ENCODE results near the gene PTCD1. TPM values are rescaled to one million over a fixed set of nuclear protein-coding genes. Genes with fewer than 3 reads are reported as not detected.

Gene PTCD1
- polyA plus RNA-seq, 1 donor (not counting 4 experiments of a cell fraction or from before 2014, with no cell fraction given), result 2.8 TPM

GRCh38 chr7:99379043-99379577 is 59.5 kb downstream of the PTCD1 start:
- no peaks in the 10 kb centered on the region for H3K9me3 ChIP-seq (ENCODE audit: control insufficient read depth, low read depth, low read length)
- H4K20me1 ChIP-seq (ENCODE audit: control insufficient read depth, extremely low read depth, insufficient read depth, low read length), result peaks cover 33% of the 10 kb centered on the region
- H3K27ac ChIP-seq (ENCODE audit: control insufficient read depth, insufficient read depth, low read length), result peak overlapping the region; percentile 88
- peak; percentile 63 for DNase-seq (ENCODE audit: low read depth, low spot score)
- peaks cover 44% of the 10 kb centered on the region for H3K4me1 ChIP-seq (ENCODE audit: control insufficient read depth, extremely low read depth, insufficient read depth, low read length)
- FAIRE-seq, result peak; percentile 93
- peaks cover 51% of the 10 kb centered on the region for H3K79me2 ChIP-seq (ENCODE audit: control insufficient read depth, insufficient read depth, low read length)
- H3K9me1 ChIP-seq (ENCODE audit: control insufficient read depth, extremely low read depth, insufficient read depth, low read length), result peaks cover 6% of the 10 kb centered on the region
- H2AFZ ChIP-seq (ENCODE audit: control insufficient read depth, low read length), result no peak overlapping the region
- peak overlapping the region; percentile 73 for H3K9ac ChIP-seq (ENCODE audit: control insufficient read depth, extremely low read depth, insufficient read depth, low read length)
- no peak overlapping the region for H3K4me3 ChIP-seq (ENCODE audit: control insufficient read depth in 2 of 3, extremely low read depth in 1 of 3, insufficient read depth in 2 of 3, low read depth in 1 of 3, low read length in 3 of 3)
- dilution Hi-C loops (cut with MboI; ENCODE audit: extremely low pct_ligation_motif_present, low sequenced_read_pairs), result no loop called here
- peak overlapping the region; percentile 49 for H3K4me2 ChIP-seq (ENCODE audit: control insufficient read depth, extremely low read depth, insufficient read depth, low read depth, low read length)
- H3K36me3 ChIP-seq (ENCODE audit: control insufficient read depth in 2 of 2, extremely low read depth in 1 of 2, insufficient read depth in 2 of 2, low read length in 2 of 2), result peaks cover 24 to 34% of the 10 kb centered on the region in 2 experiments
- TF ChIP-seq CTCF (optimal IDR thresholded peaks at IDR 0.05 in 1 of 3, IDR thresholded peaks at IDR 0.05 in 1 of 3, conservative IDR thresholded peaks at IDR 0.05 in 1 of 3; ENCODE audit: extremely low read depth in 1 of 3, insufficient read depth in 2 of 3, low read length in 3 of 3) (no peak), EZH2 (IDR thresholded peaks at IDR 0.05; ENCODE audit: low read length) (no peak)
- no peaks in the 10 kb centered on the region for H3K27me3 ChIP-seq (ENCODE audit: control insufficient read depth, extremely low read depth, insufficient read depth, low read length)

GRCh38 chr7:99375070-99375807 is 63.4 kb downstream of the PTCD1 start:
- TF ChIP-seq EZH2 (IDR thresholded peaks at IDR 0.05; ENCODE audit: low read length) (no peak), CTCF (optimal IDR thresholded peaks at IDR 0.05 in 1 of 3, IDR thresholded peaks at IDR 0.05 in 1 of 3, conservative IDR thresholded peaks at IDR 0.05 in 1 of 3; ENCODE audit: extremely low read depth in 1 of 3, insufficient read depth in 2 of 3, low read length in 3 of 3) (no peak)
- Histone ChIP-seq H3K27me3 (ENCODE audit: control insufficient read depth, extremely low read depth, insufficient read depth, low read length) (no peaks in the 10 kb centered on the region), H3K9ac (ENCODE audit: control insufficient read depth, extremely low read depth, insufficient read depth, low read length) (peak overlapping the region; percentile 61), H3K36me3 (ENCODE audit: control insufficient read depth in 2 of 2, extremely low read depth in 1 of 2, insufficient read depth in 2 of 2, low read length in 2 of 2) (peaks cover 9 to 12% of the 10 kb centered on the region in 2 experiments), H3K79me2 (ENCODE audit: control insufficient read depth, insufficient read depth, low read length) (peaks cover 14% of the 10 kb centered on the region), H3K9me3 (ENCODE audit: control insufficient read depth, low read depth, low read length) (no peaks in the 10 kb centered on the region), H3K9me1 (ENCODE audit: control insufficient read depth, extremely low read depth, insufficient read depth, low read length) (no peaks in the 10 kb centered on the region), H4K20me1 (ENCODE audit: control insufficient read depth, extremely low read depth, insufficient read depth, low read length) (peaks cover 14% of the 10 kb centered on the region), H2AFZ (ENCODE audit: control insufficient read depth, low read length) (no peak overlapping the region), H3K4me3 (ENCODE audit: control insufficient read depth in 2 of 3, extremely low read depth in 1 of 3, insufficient read depth in 2 of 3, low read depth in 1 of 3, low read length in 3 of 3) (peak overlapping the region; percentile 48 to 91 (median 83)), H3K27ac (ENCODE audit: control insufficient read depth, insufficient read depth, low read length) (peak overlapping the region; percentile 36), H3K4me2 (ENCODE audit: control insufficient read depth, extremely low read depth, insufficient read depth, low read depth, low read length) (peak overlapping the region; percentile 8), H3K4me1 (ENCODE audit: control insufficient read depth, extremely low read depth, insufficient read depth, low read length) (peaks cover 46% of the 10 kb centered on the region)
- DNase-seq (ENCODE audit: low read depth, low spot score), result no peak
- dilution Hi-C loops (cut with MboI; ENCODE audit: extremely low pct_ligation_motif_present, low sequenced_read_pairs), result no loop called here
- FAIRE-seq, result no peak
